ENCODE data around the gene ZNF467.

ZNF467 gene

GRCh38 chr7:149808311-149808710 lies 34.9 kb upstream of the ZNF467 start:
- no peak for DNase-seq (ENCODE audit: low read depth)

- no peak for DNase-seq (ENCODE audit: low read depth)
Observed at GRCh38 chr7:149806726-149807125, 33.3 kb upstream of the ZNF467 start.

- no peak for DNase-seq (ENCODE audit: low read depth)
Observed at GRCh38 chr7:149804106-149804505, 30.7 kb upstream of the ZNF467 start.

- no peak for DNase-seq (ENCODE audit: low read depth)
Observed at GRCh38 chr7:149803551-149804074, 30.2 kb upstream of the ZNF467 start.

GRCh38 chr7:149802966-149803365 lies 29.6 kb upstream of the ZNF467 start:
- no peak for DNase-seq (ENCODE audit: low read depth)

- no peak for DNase-seq (ENCODE audit: low read depth)
Observed at GRCh38 chr7:149801816-149802215, 28.4 kb upstream of the ZNF467 start.

GRCh38 chr7:149801002-149801566 lies 27.7 kb upstream of the ZNF467 start:
- no peak for DNase-seq (ENCODE audit: low read depth)

- no peak for DNase-seq (ENCODE audit: low read depth)
Observed at GRCh38 chr7:149800169-149800555, 26.8 kb upstream of the ZNF467 start.

GRCh38 chr7:149799397-149800168 lies 26.2 kb upstream of the ZNF467 start:
- DNase-seq (ENCODE audit: low read depth) = no peak

- DNase-seq (ENCODE audit: low read depth) = no peak
Observed at GRCh38 chr7:149797771-149798170, 24.4 kb upstream of the ZNF467 start.

- DNase-seq (ENCODE audit: low read depth) = no peak
Observed at GRCh38 chr7:149796287-149796860, 23.0 kb upstream of the ZNF467 start.

- DNase-seq (ENCODE audit: low read depth) = no peak
Observed at GRCh38 chr7:149795126-149795525, 21.7 kb upstream of the ZNF467 start.

- DNase-seq (ENCODE audit: low read depth) = no peak
Observed at GRCh38 chr7:149794661-149795060, 21.3 kb upstream of the ZNF467 start.

GRCh38 chr7:149793261-149793660 lies 19.9 kb upstream of the ZNF467 start:
- no peak for DNase-seq (ENCODE audit: low read depth)

- DNase-seq (ENCODE audit: low read depth) = no peak
Observed at GRCh38 chr7:149792220-149792595, 18.8 kb upstream of the ZNF467 start.

- no peak for DNase-seq (ENCODE audit: low read depth)
Observed at GRCh38 chr7:149791411-149792219, 18.2 kb upstream of the ZNF467 start.

- no peak for DNase-seq (ENCODE audit: low read depth)
Observed at GRCh38 chr7:149790754-149791360, 17.5 kb upstream of the ZNF467 start.

- DNase-seq (ENCODE audit: low read depth) = no peak
Observed at GRCh38 chr7:149790146-149790548, 16.8 kb upstream of the ZNF467 start.

- DNase-seq (ENCODE audit: low read depth) = no peak
Observed at GRCh38 chr7:149789101-149789500, 15.7 kb upstream of the ZNF467 start.

GRCh38 chr7:149788300-149788851 lies 15.0 kb upstream of the ZNF467 start:
- no peak for DNase-seq (ENCODE audit: low read depth)

GRCh38 chr7:149787428-149788299 lies 14.3 kb upstream of the ZNF467 start:
- DNase-seq (ENCODE audit: low read depth) = no peak

Data from fibroblast of gingiva (primary cell).